ENCODE data around the gene LBR. TPM values are rescaled to one million over a fixed set of nuclear protein-coding genes. Genes with fewer than 3 reads are reported as not detected.

The LBR gene
- total RNA-seq, 1 experiment from 2014 or later: 86.0 TPM

DNA sequence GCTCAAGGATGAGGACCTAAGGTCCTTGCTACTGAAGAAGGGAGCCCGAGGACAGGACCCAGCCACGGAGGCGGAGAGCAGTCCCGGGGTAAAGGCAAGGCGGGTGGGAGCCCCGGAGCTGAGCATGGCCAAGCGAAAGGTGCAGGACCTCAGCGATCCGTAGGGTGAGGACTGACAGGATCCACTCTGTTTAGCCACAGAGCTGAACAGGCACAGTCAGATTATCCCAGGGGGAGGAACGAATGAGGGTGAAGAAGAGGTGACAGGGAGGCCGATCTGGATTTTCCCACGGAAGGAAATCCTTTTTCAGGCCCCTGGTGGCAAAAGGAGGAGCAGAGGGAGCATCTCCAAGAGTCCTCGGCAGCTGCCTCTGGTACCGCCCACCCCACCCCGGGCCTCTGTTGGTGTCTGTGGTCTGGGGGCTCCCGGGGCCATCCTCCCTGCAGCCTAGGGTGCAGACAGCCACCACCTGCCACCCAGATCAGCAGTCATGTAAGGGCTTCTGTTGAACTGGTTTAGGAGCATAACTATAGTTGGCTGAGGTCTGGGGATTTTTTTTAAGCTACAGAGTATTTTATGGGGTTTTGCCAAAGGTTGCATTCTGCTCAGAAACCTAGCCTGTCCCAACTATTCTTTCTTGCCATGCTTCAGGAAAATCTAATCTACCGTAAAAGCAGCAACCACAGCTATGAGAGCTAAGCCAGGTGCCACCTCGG is 32.3 kb upstream of the LBR start:
- ChIA-PET CTCF (interaction anchor here (1.2 to 3.3 kb wide), 5 partner anchors 15 to 350 kb away, joined by 3 to 25 read pairs (median 8); partner anchors contain the start of gene EPHX1), POLR2A (no interaction called here)
- ATAC-seq (no peak), DNase-seq (ENCODE audit: low spot score) (no peak)
- Mint-ChIP-seq H3K4me1 (peaks cover 40% of the 10 kb centered on the region), H3K27me3 (ENCODE audit: low read depth) (no peaks in the 10 kb centered on the region), H3K36me3 (0 out of 2 replicates have a peak, but pooled peaks cover 6% of the 10 kb centered on the region), H3K27ac (no peak overlapping the region), H3K4me3 (no peak overlapping the region), H3K9me3 (peaks cover 14% of the 10 kb centered on the region)
- TF ChIP-seq KAT7 (CRISPR knock-in tag; IDR thresholded peaks at IDR 0.05; ENCODE audit: borderline replicate concordance) (no peak), ARID4B (CRISPR knock-in tag; IDR thresholded peaks at IDR 0.05; ENCODE audit: borderline replicate concordance) (no peak), TEAD4 (CRISPR knock-in tag; IDR thresholded peaks at IDR 0.05) (no peak), ZNF416 (CRISPR knock-in tag; IDR thresholded peaks at IDR 0.05) (no peak)
- TF ChIP-seq, protein P1, sequence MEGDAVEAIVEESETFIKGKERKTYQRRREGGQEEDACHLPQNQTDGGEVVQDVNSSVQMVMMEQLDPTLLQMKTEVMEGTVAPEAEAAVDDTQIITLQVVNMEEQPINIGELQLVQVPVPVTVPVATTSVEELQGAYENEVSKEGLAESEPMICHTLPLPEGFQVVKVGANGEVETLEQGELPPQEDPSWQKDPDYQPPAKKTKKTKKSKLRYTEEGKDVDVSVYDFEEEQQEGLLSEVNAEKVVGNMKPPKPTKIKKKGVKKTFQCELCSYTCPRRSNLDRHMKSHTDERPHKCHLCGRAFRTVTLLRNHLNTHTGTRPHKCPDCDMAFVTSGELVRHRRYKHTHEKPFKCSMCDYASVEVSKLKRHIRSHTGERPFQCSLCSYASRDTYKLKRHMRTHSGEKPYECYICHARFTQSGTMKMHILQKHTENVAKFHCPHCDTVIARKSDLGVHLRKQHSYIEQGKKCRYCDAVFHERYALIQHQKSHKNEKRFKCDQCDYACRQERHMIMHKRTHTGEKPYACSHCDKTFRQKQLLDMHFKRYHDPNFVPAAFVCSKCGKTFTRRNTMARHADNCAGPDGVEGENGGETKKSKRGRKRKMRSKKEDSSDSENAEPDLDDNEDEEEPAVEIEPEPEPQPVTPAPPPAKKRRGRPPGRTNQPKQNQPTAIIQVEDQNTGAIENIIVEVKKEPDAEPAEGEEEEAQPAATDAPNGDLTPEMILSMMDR (IDR thresholded peaks at IDR 0.05): no peak

DNA sequence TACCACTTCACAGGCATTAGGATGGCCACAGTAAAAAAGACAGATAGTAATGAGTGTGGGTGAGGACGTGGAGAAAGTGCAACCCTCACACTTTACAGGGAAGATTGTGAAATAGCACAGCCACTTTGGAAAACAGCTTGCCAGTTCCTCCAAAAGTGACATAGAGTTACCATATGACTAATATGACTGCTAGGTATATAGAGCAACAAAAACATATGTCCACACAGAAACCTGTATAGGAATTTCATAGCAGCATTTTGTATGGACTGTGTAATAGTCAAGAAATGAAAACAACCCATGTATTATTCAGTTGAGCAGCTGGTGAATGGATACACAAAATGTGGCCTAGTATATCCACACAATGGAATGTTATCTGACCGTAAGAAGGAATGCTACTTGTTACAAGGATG is 30.4 kb upstream of the LBR start:
- ATAC-seq: no peak
- Mint-ChIP-seq H3K4me1 (peaks cover 21% of the 10 kb centered on the region), H3K27me3 (ENCODE audit: low read depth) (no peaks in the 10 kb centered on the region), H3K4me3 (no peak overlapping the region), H3K9me3 (peaks cover 14% of the 10 kb centered on the region), H3K36me3 (0 out of 2 replicates have a peak, but pooled peaks cover 6% of the 10 kb centered on the region), H3K27ac (no peak overlapping the region)
- no peak for DNase-seq (ENCODE audit: low spot score)
- ChIA-PET POLR2A (no interaction called here), CTCF (no interaction called here)
- TF ChIP-seq SP1 (CRISPR knock-in tag; conservative IDR thresholded peaks at IDR 0.05): no peak
- TF ChIP-seq, protein P2, sequence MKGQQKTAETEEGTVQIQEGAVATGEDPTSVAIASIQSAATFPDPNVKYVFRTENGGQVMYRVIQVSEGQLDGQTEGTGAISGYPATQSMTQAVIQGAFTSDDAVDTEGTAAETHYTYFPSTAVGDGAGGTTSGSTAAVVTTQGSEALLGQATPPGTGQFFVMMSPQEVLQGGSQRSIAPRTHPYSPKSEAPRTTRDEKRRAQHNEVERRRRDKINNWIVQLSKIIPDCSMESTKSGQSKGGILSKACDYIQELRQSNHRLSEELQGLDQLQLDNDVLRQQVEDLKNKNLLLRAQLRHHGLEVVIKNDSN (CRISPR knock-in tag; IDR thresholded peaks at IDR 0.05): no peak
- TF ChIP-seq ZNF138 (CRISPR knock-in tag; conservative IDR thresholded peaks at IDR 0.05): no peak
- no peak for TF ChIP-seq PRRX2 (CRISPR knock-in tag; IDR thresholded peaks at IDR 0.05)
- TF ChIP-seq CDX4 (CRISPR knock-in tag; IDR thresholded peaks at IDR 0.05; ENCODE audit: borderline replicate concordance): no peak
- no peak for TF ChIP-seq OVOL2 (CRISPR knock-in tag; IDR thresholded peaks at IDR 0.05; ENCODE audit: borderline replicate concordance)
- TF ChIP-seq, protein P1 (IDR thresholded peaks at IDR 0.05): no peak
- TF ChIP-seq JAZF1 (CRISPR knock-in tag; IDR thresholded peaks at IDR 0.05): no peak

All from WTC11 (cell line).